CD14-positive monocyte (primary cell): ENCODE measurements around the gene SLC2A14. TPM values are rescaled to one million over a fixed set of nuclear protein-coding genes. Genes with fewer than 3 reads are reported as not detected.
"Not testable (repeated sequence)": the region's sequence is repeated elsewhere in the genome, so short reads cannot be mapped to it uniquely, and the experiment has no call there.

Experiments used
- DNase-seq, 3 donors: peaks; one replicate each; pipeline ENCODE4 v3.0.0-alpha.2; 2011 to 2022
- H2AFZ ChIP-seq: 2 replicates; pipeline ENCODE4 v1.6.0; 2012; ENCODE audit warnings: mild to moderate bottlenecking, low read depth, low read length, inconsistent platforms; ENCODE audit not compliant: insufficient read depth, poor library complexity, severe bottlenecking
- H3K27ac ChIP-seq, 2 donors: 1 replicate in 1 of 2; 2 replicates in 1 of 2; pipeline ENCODE4 v1.5.1; 2012 to 2013; ENCODE audit warnings: low read length in 2 of 2, control low read depth in 1 of 2, inconsistent platforms in 1 of 2, low read depth in 1 of 2, mild to moderate bottlenecking in 1 of 2
- H3K27me3 ChIP-seq, 2 donors: one replicate each; pipeline versions ENCODE4 v1.6.0 to v1.6.1; 2011 to 2013; ENCODE audit warnings: low read length in 2 of 2; ENCODE audit not compliant: control insufficient read depth in 2 of 2, insufficient read depth in 2 of 2
- H3K36me3 ChIP-seq, 2 donors: replicated peaks in 1 of 2; 1 replicate in 1 of 2; 2 replicates in 1 of 2; pipeline versions ENCODE4 v1.5.1 to v1.6.1; 2012 to 2013; ENCODE audit warnings: low read length in 2 of 2, control low read depth in 1 of 2, inconsistent platforms in 1 of 2, mild to moderate bottlenecking in 1 of 2; ENCODE audit not compliant: insufficient read depth in 2 of 2, control insufficient read depth in 1 of 2
- H3K4me1 ChIP-seq, 2 donors: 1 replicate in 1 of 2; 2 replicates in 1 of 2; pipeline versions ENCODE4 v1.5.1 to v1.6.1; 2012 to 2013; ENCODE audit warnings: low read length in 2 of 2, control low read depth in 1 of 2, inconsistent platforms in 1 of 2, mild to moderate bottlenecking in 1 of 2, moderate library complexity in 1 of 2; ENCODE audit not compliant: insufficient read depth in 2 of 2, control insufficient read depth in 1 of 2
- H3K4me2 ChIP-seq: replicated peaks from 2 replicates; pipeline ENCODE3; 2012; ENCODE audit warnings: low read length, moderate library complexity, mild to moderate bottlenecking; ENCODE audit not compliant: poor library complexity, severe bottlenecking; ENCODE audit errors: extremely low read depth
- H3K4me3 ChIP-seq, 3 experiments: fragments of 200-600 bp in 1 of 3; sonication (generic) in 1 of 3; replicated peaks in 1 of 3; 1 replicate in 2 of 3; 2 replicates in 1 of 3; pipeline ENCODE4 v1.5.1; 2011 to 2013; ENCODE audit warnings: low read length in 3 of 3, mild to moderate bottlenecking in 3 of 3, control low read depth in 2 of 3, low read depth in 2 of 3, inconsistent platforms in 1 of 3, moderate library complexity in 1 of 3
- H3K79me2 ChIP-seq: 2 replicates; pipeline ENCODE4 v1.6.0; 2012; ENCODE audit warnings: mild to moderate bottlenecking, control low read depth, inconsistent platforms, low read length, moderate library complexity; ENCODE audit not compliant: insufficient read depth
- H3K9ac ChIP-seq: 2 replicates; pipeline ENCODE4 v1.6.0; 2017; ENCODE audit warnings: low read length, mild to moderate bottlenecking; ENCODE audit not compliant: insufficient read depth, poor library complexity, severe bottlenecking
- H3K9me3 ChIP-seq, 2 donors: replicated peaks in 1 of 2; 1 replicate in 1 of 2; 2 replicates in 1 of 2; pipeline versions ENCODE4 v1.5.1 to v1.6.1; 2012 to 2013; ENCODE audit warnings: low read length in 2 of 2, control low read depth in 1 of 2; ENCODE audit not compliant: control insufficient read depth in 1 of 2, insufficient read depth in 1 of 2
- H4K20me1 ChIP-seq: 2 replicates; pipeline ENCODE4 v1.6.0; 2012; ENCODE audit warnings: mild to moderate bottlenecking, low read length, control low read depth, moderate library complexity; ENCODE audit not compliant: insufficient read depth
- H3K27ac Mint-ChIP-seq, 7 donors: one replicate each; pipeline ENCODE4 v1.8.0; 2020; ENCODE audit warnings: mild to moderate bottlenecking in 7 of 7, mixed read lengths in 7 of 7, moderate library complexity in 6 of 7, inconsistent platforms in 2 of 7
- H3K27me3 Mint-ChIP-seq, 3 donors: one replicate each; pipeline ENCODE4 v1.8.0; 2021 to 2022; ENCODE audit warnings: low read depth in 3 of 3, mild to moderate bottlenecking in 3 of 3, mixed read lengths in 3 of 3, moderate library complexity in 3 of 3, inconsistent platforms in 1 of 3
- H3K36me3 Mint-ChIP-seq, 2 donors: one replicate each; pipeline ENCODE4 v1.8.0; 2020; ENCODE audit warnings: mixed read lengths in 2 of 2, inconsistent platforms in 1 of 2, mild to moderate bottlenecking in 1 of 2
- H3K4me1 Mint-ChIP-seq: one replicate; pipeline ENCODE4 v1.8.0; 2020; ENCODE audit warnings: mild to moderate bottlenecking, mixed read lengths
- H3K4me3 Mint-ChIP-seq, 2 donors: one replicate each; pipeline ENCODE4 v1.8.0; 2020; ENCODE audit warnings: mild to moderate bottlenecking in 2 of 2, mixed read lengths in 2 of 2, moderate library complexity in 1 of 2
- H3K9me3 Mint-ChIP-seq, 7 donors: one replicate each; pipeline ENCODE4 v1.8.0; 2020 to 2022; ENCODE audit warnings: mixed read lengths in 7 of 7, mild to moderate bottlenecking in 6 of 7, moderate library complexity in 6 of 7, inconsistent platforms in 2 of 7
- WGBS: methylation state at CpG from one replicate; pipeline ENCODE4 v1.1.5; 2013; ENCODE audit warnings: missing lambda C conversion rate; ENCODE audit not compliant: insufficient coverage; 5-methylcytosine and 5-hydroxymethylcytosine counted together
- intact Hi-C, 2 donors: fragments of 100-400 bp; cut with micrococcal nuclease; formaldehyde crosslinking; loops; one replicate each; pipeline versions ENCODE4 v1.15.0 to v1.15.1; 2023
- polyA plus RNA-seq, 3 donors: library from polyadenylated mRNA; depleted of rRNA in 1 of 3; unstranded in 2 of 3; stranded (reverse) in 1 of 3; fragments of 300-500 nt in 2 of 3; fragments of >200 nt in 1 of 3; fragmentation: Illumina TruSeq in 2 of 3; gene quantifications; 1 replicate in 2 of 3; 2 replicates in 1 of 3; pipeline ENCODE4 v1.2.3, GENCODE V29; 2012 to 2021
- TF ChIP-seq, protein P1 (sequence below): fragments of 200-600 bp; IDR thresholded peaks from one replicate; pipeline ENCODE4 v1.8.0; 2022; ENCODE audit warnings: antibody characterized with exemption, mild to moderate bottlenecking

The SLC2A14 gene
- polyA plus RNA-seq, 3 donors: 0.21 to 3.1 (median 0.29) TPM

DNA sequence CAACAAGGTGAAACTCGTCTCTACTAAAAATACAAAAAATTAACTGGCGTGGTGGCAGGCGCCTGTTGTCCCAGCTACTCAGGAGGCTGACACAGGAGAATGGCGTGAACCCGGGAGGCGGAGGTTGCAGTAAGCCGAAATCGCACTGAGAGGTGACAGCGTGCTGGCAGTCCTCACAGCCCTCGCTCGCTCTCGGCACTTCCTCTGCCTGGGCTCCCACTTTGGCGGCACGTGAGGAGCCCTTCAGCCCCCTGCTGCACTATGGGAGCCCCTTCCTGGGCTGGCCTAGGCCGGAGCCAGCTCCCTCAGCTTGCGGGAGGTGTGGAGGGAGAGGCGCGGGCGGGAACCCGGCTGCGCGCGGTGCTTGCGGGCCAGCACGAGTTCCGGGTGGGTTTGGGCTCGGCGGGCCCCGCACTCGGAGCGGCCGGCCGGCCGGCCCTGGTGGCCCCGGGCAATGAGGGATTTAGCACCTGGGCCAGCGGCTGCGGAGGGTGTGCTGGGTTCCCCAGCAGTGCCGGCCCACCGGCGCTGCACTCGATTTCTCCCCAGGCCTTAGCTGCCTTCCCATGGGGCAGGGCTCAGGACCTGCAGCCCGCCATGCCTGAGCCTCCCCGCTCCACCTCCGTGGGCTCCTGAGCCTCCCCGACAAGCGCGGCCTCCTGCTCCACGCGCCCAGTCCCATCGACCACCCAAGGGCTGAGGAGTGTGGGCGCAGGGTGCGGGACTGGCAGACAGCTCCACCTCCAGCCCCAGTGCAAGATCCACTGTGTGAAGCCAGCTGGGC, 8.4 kb upstream of the SLC2A14 start:
- WGBS: 96% methylated on average over 41 of the region's 52 CpGs
- H2AFZ ChIP-seq: not testable (repeated sequence)

GRCh38 chr12:7879246-7879645, 6.5 kb upstream of the SLC2A14 start:
- H3K9me3 Mint-ChIP-seq: peaks cover 0 to 5% (median 1%) of the 10 kb centered on the region in 7 donors

More for the DNA sequence above, 8.4 kb upstream of the SLC2A14 start:
- H3K4me3 Mint-ChIP-seq, H3K27me3 ChIP-seq, H3K4me3 ChIP-seq, H3K4me2 ChIP-seq, H3K79me2 ChIP-seq, intact Hi-C loops, H3K36me3 ChIP-seq, H4K20me1 ChIP-seq, H3K36me3 Mint-ChIP-seq, H3K27ac ChIP-seq, H3K27ac Mint-ChIP-seq, H3K9me3 ChIP-seq, H3K27me3 Mint-ChIP-seq, H3K9ac ChIP-seq, H3K9me3 Mint-ChIP-seq, DNase-seq: not testable (repeated sequence)
- H3K4me1 ChIP-seq: peaks cover 13% of the 10 kb centered on the region in 2 donors
- H3K4me1 Mint-ChIP-seq: peaks cover 13% of the 10 kb centered on the region

More at GRCh38 chr12:7879246-7879645, 6.5 kb upstream of the SLC2A14 start:
- H3K4me2 ChIP-seq: no peak overlapping the region
- H3K27me3 ChIP-seq: no peaks in the 10 kb centered on the region
- Mint-ChIP-seq H3K4me3 (no peak overlapping the region), H3K4me1 (peaks cover under 1% of the 10 kb centered on the region), H3K27ac (no peak overlapping the region), H3K27me3 (peaks cover 1 to 2% (median 1%) of the 10 kb centered on the region in 3 donors), H3K36me3 (no peaks in the 10 kb centered on the region)
- TF ChIP-seq, protein P1, sequence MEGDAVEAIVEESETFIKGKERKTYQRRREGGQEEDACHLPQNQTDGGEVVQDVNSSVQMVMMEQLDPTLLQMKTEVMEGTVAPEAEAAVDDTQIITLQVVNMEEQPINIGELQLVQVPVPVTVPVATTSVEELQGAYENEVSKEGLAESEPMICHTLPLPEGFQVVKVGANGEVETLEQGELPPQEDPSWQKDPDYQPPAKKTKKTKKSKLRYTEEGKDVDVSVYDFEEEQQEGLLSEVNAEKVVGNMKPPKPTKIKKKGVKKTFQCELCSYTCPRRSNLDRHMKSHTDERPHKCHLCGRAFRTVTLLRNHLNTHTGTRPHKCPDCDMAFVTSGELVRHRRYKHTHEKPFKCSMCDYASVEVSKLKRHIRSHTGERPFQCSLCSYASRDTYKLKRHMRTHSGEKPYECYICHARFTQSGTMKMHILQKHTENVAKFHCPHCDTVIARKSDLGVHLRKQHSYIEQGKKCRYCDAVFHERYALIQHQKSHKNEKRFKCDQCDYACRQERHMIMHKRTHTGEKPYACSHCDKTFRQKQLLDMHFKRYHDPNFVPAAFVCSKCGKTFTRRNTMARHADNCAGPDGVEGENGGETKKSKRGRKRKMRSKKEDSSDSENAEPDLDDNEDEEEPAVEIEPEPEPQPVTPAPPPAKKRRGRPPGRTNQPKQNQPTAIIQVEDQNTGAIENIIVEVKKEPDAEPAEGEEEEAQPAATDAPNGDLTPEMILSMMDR: no peak
- 100% methylated on average over 1 of the region's 3 CpGs for WGBS
- H3K4me3 ChIP-seq: no peak overlapping the region
- no peak overlapping the region for H2AFZ ChIP-seq
- intact Hi-C loops: no loop called here
- H3K36me3 ChIP-seq: no peaks in the 10 kb centered on the region
- H3K27ac ChIP-seq: no peak overlapping the region
- H4K20me1 ChIP-seq: no peaks in the 10 kb centered on the region
- peaks cover 1 to 2% of the 10 kb centered on the region in 2 donors for H3K4me1 ChIP-seq
- H3K9me3 ChIP-seq: no peaks in the 10 kb centered on the region
- no peaks in the 10 kb centered on the region for H3K79me2 ChIP-seq
- DNase-seq: no peak
- no peak overlapping the region for H3K9ac ChIP-seq
